HuH-7.5 (cell line): ENCODE measurements around the gene RBMS2.

ENCODE experiments used
- DNase-seq: peaks from one replicate; pipeline ENCODE4 v3.0.0; 2011; ENCODE audit warnings: low spot score

RBMS2 gene

GRCh38 chr12:56631790-56632700 is 110.4 kb downstream of the RBMS2 start:
- DNase-seq = peak; percentile 42

- DNase-seq = no peak
Observed at GRCh38 chr12:56632701-56633467, 111.3 kb downstream of the RBMS2 start.

DNA sequence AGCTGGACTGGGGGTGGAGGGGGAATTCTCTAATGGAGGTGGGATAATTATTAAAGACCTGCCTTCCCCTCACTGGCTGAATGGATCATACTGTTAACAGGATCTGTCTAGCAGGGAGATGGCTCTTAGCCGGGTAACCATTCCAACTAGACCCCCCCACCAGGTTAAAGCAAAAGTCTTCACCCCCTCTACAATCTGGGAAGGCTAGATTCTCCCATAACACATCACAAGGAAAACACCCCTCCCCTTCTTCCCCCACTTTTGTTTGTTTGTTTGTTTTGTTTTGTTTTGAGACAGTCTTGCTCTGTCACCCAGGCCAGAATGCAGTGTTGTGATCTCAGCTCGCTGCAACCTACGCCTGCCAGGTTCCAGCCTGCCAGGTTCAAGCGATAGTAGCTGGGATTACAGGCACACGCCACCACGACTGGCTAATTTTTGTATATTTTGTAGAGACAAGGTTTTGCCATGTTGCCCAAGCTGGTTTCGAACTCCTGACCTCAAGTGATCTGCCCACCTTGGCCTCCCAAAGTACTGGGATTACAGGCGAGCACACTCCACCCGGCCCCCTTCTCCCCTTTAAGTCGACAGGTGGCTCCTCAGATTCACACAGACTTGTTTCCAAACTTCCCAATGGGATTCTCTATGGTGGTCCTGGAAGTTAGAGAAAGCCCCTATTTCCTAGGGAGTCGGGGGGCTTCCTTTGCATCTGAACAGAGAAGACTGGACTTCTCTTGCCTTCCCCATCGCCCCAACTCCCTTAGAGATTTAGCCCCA is 112.0 kb downstream of the RBMS2 start:
- no peak for DNase-seq

DNA sequence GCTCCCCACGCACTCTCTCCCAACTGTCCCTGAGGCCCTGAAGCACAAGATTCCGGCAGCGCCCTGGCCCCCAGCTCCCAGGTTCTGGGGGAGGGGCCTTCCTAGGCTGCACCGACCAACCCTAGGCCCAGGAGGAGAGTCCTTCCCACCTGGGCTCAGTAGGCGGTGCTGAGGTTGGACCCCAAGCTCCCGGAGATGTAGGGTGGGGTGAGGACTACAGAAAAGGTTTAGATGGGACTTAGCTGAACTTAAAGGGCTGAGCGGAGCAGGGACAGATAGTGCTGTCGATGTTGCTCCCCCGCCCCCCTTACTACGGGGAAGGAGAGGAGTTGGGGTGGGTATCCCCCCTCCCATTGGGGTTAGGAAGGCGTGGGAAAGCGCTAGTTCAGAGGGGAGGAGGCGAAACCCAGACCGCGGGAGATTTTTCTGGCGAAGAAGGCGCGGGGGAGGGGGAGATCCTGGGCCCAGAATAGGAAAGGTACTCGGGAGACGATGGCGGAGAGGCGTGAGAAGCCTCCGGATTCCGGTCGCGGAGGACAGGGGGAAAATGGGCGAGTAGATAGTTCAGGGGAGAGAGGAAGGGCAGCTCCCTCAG is 112.7 kb downstream of the RBMS2 start:
- DNase-seq = peak; percentile 84

- peak; percentile 88 for DNase-seq
Observed at GRCh38 chr12:56634837-56635791, 113.5 kb downstream of the RBMS2 start.

DNA sequence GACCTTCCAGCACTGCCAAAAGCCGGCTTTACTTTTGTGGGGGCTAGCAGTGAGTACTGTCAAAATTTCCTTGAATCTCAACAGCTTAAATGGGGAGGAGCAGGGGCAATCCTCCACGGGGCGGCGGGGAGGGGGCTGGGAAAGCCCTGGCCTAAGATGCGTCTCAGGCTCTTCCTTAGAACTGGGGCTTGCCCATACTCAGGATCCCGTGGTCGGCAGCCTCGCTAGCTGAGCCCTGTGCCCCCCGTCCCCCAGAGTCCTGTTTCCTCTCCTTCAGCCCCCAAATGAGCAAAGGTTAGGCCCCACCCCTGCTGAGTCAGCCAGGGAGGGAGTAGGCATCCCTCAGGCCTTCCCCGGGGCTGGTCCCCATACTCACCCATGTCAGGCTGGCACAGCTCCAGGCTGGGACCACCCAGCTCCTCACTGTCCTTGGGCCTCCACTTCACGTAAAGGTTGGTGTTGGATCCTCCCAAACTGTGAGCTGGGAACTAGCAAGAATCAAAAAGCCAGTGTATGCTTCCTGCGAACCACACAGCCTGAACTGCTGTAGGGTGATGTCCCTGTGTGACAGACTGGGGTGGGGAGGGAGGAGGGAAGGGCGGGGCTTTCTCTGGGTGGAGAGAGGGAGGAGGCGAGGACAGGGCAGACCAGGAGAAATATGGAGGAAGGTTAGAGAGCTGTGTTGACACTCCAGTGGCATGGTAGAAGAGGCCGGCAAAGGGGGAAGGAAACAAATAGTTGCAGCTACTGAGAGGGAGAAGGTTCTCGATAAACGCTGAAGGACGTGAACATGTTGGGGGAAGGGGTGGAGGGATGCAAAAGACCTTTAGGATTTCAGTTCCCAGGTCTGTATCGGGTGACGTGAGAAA is 114.4 kb downstream of the RBMS2 start:
- peak; percentile 97 for DNase-seq

- DNase-seq = peak; percentile 97
Observed at GRCh38 chr12:56636675-56637540, 115.3 kb downstream of the RBMS2 start.

- DNase-seq = no peak
Observed at GRCh38 chr12:56637621-56638020, 116.0 kb downstream of the RBMS2 start.

- no peak for DNase-seq
Observed at GRCh38 chr12:56641219-56641618, 119.6 kb downstream of the RBMS2 start.

GRCh38 chr12:56644654-56645053 is 123.0 kb downstream of the RBMS2 start:
- no peak for DNase-seq

- no peak for DNase-seq
Observed at GRCh38 chr12:56645201-56645716, 123.6 kb downstream of the RBMS2 start.
